ENCODE measurements around the gene ZFC3H1. TPM values are rescaled to one million over a fixed set of nuclear protein-coding genes. Genes with fewer than 3 reads are reported as not detected.

ZFC3H1 gene
- total RNA-seq, 2 experiments from 2014 or later, result 37.0 to 42.1 TPM

- ChIA-PET CTCF (no interaction called here), POLR2A (interaction anchor here (1.0 kb wide), 1 partner anchor 21 kb away, joined by 8 read pairs; the partner anchor contains the start of genes THAP2 and ZFC3H1)
Observed at GRCh38 chr12:71642264-71642663, 21.4 kb downstream of the ZFC3H1 start.

DNA sequence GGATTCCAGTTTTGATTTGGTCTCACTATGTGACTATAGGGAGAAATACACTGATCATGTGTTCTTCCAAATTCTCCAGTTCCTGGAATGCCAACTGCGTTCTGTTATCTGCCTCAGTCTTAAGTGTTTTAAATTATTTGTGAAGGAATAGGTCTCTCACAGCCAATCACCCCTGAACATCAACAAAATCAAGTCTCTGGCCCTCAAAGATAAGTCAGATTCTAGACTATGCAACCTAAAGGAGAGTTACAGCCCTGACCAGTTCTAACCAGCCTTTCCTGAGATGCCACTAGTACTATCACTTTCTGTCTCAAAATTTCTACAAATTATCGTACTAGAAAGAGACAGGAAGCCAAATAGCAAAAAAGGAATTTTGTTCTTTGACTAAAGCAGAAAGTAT is 22.3 kb downstream of the ZFC3H1 start:
- CTCF ChIA-PET, result no interaction called here
- POLR2A ChIA-PET, result no interaction called here

DNA sequence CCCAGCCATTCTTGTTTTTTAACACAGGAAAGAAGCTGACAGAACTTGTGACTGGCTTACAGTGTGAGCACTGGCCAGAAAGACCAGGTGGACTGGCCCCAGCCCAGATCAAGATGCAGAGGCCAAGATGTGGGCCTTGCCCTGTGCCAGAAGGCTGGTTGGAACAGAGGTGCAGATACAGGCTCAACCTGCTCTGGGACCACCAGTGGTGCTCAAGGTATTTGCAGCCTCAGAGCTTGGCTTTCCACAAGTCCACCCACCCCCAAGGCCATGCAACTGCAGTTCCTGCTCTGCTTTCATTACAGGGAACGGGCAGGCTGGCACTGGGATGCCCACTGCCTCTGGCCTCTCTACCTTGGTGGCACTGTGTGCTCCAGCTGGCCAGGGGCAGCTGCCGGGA is 23.3 kb downstream of the ZFC3H1 start:
- POLR2A ChIA-PET, result interaction anchor here (1.2 kb wide), 1 partner anchor 23 kb away, joined by 5 read pairs; the partner anchor contains the start of gene ZFC3H1
- CTCF ChIA-PET, result no interaction called here

DNA sequence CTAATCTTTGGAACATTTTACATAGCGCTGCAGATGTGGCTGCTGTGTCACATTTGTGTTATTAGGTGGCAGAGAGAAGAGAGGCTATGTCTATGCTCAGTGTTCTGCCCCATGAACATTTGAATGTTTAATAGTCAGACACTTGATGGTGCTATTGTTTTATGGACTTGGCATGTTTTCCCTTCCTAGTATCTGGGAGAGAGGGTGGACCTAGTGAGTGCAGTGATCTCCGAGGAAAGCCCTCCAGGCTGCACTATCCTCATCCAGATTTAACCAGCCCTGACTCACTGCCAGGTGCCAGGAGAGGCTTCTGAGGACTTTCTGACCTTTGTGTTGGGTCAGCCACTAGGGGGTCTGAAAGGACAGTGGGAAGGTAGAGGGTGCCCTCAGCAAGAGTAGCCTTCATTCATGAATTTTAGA is 24.3 kb downstream of the ZFC3H1 start:
- POLR2A ChIA-PET, result no interaction called here
- CTCF ChIA-PET, result no interaction called here

DNA sequence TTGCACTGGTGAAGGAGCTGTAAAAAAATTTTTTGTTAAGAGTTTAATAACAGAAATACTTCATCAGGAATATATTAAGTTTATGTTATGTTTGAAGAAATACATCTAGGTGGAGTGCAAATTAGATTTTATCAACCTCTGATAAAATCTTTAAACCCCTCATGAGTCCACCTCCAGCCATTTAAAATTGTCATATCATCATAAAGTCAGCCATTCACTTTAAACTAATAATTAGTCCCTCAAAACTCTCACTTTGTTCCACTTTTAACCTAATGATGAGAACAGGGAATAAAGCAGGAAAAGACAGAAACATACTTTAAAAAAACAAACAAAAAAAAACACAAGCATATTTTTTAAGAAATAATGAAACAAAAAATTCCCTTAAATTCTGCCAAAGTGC is 25.1 kb downstream of the ZFC3H1 start:
- CTCF ChIA-PET, result no interaction called here
- POLR2A ChIA-PET, result no interaction called here

DNA sequence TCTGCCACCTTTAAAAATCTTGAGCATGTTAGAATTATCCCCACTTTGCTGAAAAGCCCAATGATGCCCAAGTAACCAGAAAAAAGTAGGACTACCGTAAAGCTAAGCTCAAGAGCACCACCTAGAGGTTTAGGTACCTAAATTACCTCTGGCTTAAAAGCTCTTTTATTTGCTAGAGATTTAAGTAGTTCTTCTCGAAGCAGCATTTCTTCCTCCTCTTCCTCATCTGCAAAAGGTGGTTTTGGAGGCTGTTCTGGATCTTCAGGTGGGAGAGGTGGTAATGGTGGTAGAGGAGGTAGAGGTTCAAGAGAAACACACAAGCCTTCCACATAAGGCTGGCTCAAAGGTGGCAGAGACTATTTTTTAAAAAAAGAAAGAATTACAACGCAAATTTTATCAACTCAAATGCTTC is 26.9 kb downstream of the ZFC3H1 start:
- ChIA-PET POLR2A (no interaction called here), CTCF (interaction anchor here (0.5 to 1.6 kb wide), 10 partner anchors 9 to 809 kb away, joined by 3 to 5 read pairs (median 4); partner anchors contain the start of genes THAP2 and ZFC3H1)

GRCh38 chr12:71627438-71628002 is 36.1 kb downstream of the ZFC3H1 start:
- ChIA-PET CTCF (interaction anchor here (1.4 kb wide), 1 partner anchor 9 kb away, joined by 5 read pairs; no protein-coding TSS in a partner anchor), POLR2A (interaction anchor here (0.5 kb wide), 1 partner anchor 34 kb away, joined by 3 read pairs; no protein-coding TSS in a partner anchor)

DNA sequence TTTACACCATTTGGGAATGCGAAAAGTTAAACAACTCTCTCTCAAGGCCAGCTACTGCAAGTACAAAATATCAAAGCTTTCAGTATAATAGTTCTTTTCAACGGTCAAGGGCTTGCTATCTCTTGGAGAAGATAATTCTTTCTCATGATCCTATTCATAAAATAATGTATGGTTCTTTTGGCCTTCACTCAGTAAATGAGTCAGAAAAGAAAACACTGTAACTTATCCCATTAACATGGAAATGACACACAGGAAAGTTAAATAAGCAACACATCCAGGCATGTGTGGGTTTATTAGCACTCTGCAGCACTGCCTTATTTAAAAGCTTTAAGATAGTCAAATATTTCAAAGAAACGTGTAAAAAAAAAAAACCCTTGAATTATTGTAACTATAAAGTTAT is 36.9 kb downstream of the ZFC3H1 start:
- POLR2A ChIA-PET, result interaction anchor here (0.5 kb wide), 1 partner anchor 35 kb away, joined by 3 read pairs; no protein-coding TSS in a partner anchor
- CTCF ChIA-PET, result interaction anchor here (1.4 kb wide), 1 partner anchor 10 kb away, joined by 5 read pairs; no protein-coding TSS in a partner anchor

GRCh38 chr12:71626098-71626497 is 37.5 kb downstream of the ZFC3H1 start:
- CTCF ChIA-PET, result no interaction called here
- POLR2A ChIA-PET, result no interaction called here

DNA sequence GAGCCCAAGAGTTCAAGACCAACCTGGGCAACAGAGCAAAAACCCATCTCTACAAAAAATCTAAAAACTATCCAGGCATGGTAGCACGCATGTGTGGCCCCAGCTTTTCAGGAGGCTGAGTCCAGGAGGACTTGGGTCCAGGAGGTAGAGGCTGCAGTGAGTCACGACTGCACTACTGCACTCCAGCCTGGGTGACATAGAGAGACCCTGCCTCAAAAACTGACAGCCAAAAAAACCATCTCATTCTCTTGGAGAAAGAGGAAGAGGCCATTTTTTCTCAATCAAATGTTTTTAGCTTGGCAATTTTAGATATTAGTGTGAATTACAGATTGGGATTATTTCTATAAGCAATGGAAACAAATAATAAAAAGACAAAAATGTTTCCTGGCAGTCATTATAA is 38.2 kb downstream of the ZFC3H1 start:
- ChIA-PET CTCF (no interaction called here), POLR2A (no interaction called here)

GRCh38 chr12:71621938-71622337 is 41.7 kb downstream of the ZFC3H1 start:
- ChIA-PET POLR2A (no interaction called here), CTCF (no interaction called here)

DNA sequence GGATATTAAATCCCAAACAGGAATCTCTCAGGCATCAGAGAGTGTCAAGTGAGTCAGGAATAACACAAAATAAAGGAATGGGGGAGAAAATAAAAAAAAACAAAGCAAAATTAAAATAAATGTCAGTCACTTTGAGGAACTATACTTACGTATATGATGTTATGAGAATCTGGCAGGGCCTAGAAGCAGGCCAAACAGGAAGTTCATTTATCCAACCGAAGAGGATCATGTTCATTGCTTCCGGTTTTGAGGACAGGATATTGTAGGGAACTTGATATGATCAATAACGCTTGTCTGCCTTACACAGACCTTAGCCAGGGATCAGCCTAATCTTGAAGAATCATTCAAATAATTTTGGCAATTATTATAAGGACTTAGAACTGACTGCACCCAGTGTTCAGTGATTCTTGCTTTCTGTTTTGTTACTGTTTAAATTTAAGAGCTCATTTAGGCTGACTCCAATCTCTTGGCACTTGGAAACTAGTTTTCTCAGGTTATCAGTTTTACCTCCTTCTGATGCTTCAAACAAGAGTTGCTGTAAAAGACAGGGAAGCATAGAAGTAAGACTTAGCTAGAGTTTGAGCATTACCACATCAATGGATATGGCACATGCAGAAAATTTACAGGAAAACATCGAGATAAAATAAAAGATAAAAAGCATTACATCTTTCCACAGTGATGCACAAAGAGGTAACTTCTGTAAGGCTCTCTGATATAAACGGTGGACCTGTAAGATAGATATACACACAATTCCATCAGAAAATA is 53.4 kb downstream of the ZFC3H1 start:
- CTCF ChIA-PET, result interaction anchor here (0.5 kb wide), 1 partner anchor 137 kb away, joined by 4 read pairs; no protein-coding TSS in a partner anchor
- POLR2A ChIA-PET, result no interaction called here

- CTCF ChIA-PET, result no interaction called here
- POLR2A ChIA-PET, result no interaction called here
Observed at GRCh38 chr12:71607494-71608330, 55.9 kb downstream of the ZFC3H1 start.

DNA sequence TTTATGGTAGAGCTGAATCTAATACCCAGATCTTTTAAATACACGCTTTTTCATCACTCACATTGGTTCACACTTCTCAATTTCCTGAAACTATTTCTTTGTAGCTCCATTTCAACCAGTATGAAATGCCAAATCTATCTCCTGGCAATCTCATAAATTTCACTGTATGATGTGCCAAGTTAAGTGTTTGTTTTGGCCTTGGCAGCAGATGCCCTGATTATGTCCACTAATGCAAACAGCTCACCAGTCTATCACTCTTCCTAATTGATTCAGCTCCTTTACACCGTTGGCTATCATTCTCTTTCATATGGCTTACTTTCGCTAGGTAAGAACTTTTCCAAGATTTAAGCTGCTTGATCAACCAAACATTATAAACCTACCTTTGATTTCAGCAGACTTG is 58.6 kb downstream of the ZFC3H1 start:
- POLR2A ChIA-PET, result interaction anchor here (0.6 kb wide), 1 partner anchor 299 kb away, joined by 3 read pairs; no protein-coding TSS in a partner anchor
- CTCF ChIA-PET, result interaction anchor here (0.6 kb wide), 1 partner anchor 21 kb away, joined by 3 read pairs; no protein-coding TSS in a partner anchor

DNA sequence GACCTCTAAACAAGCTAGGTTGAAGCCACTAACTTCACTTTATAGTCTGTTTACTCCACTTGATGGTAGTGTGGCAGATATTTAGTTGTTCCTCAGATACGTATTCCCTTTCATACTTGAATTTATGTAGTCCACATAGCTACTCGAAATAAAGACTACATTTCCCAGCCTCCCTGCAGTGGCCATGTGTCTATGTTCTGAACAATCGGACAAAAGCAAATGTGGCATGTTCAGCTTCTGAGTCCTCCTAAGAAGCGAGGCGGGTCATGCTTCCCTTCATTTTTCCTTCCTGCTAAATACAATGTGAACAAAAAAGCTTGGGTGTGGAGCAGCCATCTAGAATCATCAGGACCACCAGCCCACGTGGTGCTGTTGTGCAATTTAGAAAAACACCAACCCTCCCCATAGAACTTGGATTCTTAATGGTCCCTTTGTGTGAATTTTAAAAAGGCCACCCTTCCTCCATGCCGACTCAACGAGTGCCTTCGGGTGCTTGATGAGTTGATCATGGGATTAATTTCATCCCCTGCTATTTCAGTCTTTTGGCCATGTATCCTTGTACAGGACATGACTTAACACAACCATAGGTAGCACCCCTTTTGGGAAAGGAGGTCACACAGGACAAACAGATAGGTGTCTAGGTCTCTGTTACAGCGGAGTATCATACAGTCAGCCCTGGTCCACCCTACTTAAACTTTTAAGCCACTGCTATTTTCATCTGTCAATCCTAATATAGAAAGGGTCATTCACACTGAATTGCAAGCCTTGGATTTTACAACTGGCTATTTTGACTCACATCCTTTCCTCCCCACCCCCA is 60.7 kb downstream of the ZFC3H1 start:
- CTCF ChIA-PET, result no interaction called here
- POLR2A ChIA-PET, result no interaction called here

DNA sequence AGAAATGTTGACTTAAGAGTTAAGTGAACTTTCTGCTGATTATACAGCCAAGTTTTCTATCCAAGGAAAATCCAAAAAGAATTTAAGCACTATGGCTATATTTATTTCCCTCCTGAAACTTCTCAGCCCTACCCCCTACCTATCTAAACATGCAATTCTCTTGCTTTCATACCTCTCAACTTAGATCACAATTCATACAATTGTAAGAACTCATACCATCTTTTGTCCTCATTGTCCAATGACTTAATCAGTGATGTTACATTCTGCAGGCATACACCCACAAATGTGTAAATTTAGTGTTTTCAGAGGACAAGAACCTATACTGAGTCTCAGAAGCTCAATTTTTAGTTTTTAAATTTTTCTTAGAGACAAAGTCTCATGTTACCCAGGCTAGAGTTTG is 62.1 kb downstream of the ZFC3H1 start:
- ChIA-PET CTCF (no interaction called here), POLR2A (no interaction called here)

DNA sequence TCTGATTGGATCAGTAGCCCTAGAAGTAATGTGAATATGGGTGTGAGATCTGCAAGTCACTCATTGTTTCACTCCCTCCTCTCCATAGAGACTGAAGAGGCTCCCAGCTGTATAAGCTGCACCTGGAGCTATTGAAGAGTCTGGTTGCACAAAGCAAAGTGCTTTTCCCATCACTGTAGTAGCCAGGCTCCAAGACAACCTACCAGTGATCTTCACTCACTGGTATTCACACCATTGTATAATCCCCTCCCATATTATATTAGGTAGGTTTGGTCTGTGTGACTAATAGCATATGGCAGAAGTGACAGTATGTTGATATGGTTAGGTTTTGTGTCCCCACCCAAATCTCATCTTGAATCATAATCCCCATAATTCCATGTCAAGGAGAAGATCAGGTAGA is 64.4 kb downstream of the ZFC3H1 start:
- POLR2A ChIA-PET, result no interaction called here
- CTCF ChIA-PET, result no interaction called here

DNA sequence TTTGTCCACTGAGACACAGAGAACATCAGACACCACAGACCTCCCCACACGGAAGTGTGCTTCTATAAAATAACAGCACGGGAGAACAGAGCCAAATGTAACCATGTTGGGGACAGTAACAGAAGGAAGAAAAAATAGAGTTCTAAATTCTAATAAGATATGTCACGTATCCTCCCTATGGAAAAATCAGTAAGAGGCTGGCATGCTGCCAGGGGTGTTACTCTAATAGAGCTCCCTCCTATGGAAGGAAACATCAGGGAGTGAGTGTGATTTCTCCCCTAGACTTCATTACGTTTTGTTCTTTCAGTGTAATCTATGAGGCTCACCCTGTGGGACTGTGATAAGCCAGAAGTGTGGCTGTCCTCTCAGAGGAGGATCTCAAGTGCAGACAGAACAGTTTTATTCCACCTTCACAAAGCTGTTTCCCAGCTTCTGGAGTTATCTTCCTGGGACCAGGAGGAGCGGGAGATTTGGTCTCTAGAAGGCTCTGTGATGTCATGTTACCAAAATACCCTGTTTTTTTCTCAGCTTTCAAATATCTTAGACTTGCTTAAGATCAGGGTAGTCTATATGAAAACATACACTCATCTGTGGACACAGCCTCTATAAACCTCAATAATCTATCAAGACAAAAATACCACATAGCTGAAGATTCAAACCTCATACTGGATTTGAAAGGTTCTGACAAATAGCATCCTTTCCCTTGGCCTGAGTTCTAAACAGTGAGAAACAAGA is 69.3 kb downstream of the ZFC3H1 start:
- POLR2A ChIA-PET, result no interaction called here
- CTCF ChIA-PET, result interaction anchor here (0.8 kb wide), 1 partner anchor 110 kb away, joined by 3 read pairs; no protein-coding TSS in a partner anchor

DNA sequence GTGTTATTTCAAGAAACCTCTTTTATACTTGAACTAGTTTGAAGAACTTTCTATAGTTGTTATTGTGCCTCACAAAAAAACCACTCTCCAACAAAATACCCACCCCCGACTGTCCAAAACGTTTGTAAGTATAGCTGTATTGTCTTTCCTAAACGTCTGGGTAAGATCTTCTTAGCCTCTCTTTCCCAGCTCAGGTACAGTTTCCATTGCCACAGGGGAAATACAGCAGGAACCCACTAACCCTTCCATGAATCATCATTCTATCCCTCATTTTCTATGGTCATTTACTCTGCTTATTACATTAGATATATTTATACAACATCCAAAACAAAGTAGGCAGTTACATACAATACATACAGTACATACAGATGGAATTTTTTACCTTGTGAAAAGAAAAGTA is 70.8 kb downstream of the ZFC3H1 start:
- ChIA-PET POLR2A (no interaction called here), CTCF (no interaction called here)
